NK-92 treated with Interleukin-12 subunit alpha and Interleukin-12 subunit beta, amount 100 ng/mL, for 24 hours (cell line): ENCODE results near the gene LTBP3.
A peak's percentile ranks its signal among the peaks of the same experiment; 100 is the strongest.
"Not testable (repeated sequence)": the region's sequence is repeated elsewhere in the genome, so short reads cannot be mapped to it uniquely, and the experiment has no call there.

Source experiments
- DNase-seq: peaks from one replicate; lab custom pipeline; 2025; lab: John Stamatoyannopoulos, UW

LTBP3 gene

DNA sequence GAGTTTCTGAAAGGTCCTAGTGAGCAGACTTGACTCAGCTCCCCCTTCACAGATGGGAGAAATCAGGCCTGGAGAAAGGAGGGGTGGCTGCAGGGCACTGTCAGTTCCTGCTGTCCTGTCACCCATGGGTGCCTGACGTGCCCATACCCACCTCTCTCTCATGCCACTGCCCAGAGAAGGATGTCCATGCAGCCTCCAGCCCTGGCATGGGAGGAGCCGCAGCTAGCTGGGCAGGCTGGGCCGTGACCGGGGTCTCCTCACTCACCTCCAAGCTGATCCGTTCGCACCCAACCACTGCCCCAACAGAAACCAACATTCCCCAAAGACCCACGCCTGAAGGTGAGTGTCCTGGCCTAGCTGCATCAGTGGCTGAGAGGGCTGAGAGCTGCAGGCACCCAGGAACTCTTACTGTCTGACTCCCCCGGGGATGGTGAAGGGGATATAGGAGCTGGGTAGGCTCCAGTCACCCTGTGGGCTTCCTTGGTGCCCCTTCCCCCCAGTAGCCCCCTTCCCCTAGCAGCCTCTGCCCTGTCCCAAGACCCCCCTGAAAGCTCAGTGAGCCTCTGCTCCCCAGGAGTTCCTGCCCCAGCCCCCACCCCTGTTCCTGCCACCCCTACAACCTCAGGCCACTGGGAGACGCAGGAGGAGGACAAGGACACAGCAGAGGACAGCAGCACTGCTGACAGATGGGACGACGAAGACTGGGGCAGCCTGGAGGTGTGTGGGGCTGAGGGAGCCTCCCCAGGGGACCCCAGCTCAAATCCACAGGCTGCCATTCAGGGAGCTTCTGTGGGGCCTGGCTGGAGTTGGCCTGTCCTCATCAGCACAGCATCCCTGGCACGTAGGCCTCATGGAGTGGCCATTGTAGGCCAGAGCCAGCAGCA, 21.5 kb downstream of the LTBP3 start:
- DNase-seq: no peak

DNA sequence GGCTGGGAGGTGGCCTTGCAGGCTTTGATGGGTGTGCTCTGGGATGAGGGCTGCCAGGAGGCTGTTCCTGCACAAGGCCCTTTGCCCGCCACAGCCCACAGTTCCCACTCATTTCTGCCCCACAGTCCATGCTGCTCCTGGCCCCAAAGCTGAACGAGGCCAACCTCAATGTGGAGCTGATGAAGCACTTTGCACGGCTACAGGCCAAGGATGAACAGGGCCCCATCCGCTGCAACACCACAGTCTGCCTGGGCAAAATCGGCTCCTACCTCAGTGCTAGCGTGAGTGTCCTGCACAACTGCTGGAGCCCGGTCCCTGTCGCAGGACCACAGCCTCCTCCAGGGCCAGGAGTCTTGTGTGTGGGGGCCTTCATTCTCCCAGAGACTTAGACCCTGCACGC, 23.1 kb downstream of the LTBP3 start:
- DNase-seq: no peak

DNA sequence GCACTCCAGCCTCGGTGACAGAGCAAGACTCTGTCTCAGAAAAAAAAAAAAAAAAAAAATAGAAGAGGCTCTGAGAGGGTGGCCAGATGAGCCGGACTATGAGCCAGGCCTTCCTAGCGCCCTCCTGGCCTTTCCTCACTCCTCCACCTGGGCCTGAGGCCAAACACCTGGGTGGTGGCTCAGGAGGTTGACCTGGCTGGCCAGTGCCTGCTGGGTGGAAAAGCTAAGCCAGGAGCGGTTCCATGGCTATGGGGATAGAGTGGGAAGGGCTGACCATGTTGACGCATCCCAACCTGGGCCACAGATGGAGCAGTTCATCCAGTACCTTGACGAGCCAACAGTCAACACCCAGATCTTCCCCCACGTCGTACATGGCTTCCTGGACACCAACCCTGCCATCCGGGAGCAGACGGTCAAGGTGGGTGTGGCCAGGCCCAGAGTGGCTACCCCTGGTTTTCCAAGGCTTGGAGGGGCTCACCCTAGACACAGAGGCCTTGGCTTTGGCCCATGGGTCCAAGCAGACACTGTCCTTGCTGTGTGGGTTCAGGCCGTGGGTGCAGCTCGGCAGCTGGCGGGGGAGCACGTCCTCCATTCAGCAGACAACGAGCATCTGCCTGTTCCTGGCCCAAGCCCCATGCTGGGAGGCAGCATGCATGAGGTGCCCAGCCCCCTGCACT, 25.6 kb downstream of the LTBP3 start:
- DNase-seq: no peak

DNA sequence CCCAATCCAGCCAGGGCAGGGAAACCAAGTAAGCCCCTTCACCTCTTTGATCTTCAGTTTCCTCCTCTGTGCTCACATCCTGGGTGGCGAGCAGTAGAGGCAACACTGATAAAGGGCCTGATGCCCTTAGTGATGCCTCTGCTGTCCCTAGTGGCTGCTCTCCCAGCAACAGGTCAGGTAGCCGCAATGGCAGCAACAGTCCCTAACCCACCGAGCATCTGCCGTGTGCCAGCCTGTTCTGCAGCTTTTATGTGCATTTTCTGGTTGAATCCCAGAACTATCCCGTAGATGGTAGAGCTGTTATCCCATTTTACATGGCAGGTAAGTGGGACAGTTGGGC, 28.0 kb downstream of the LTBP3 start:
- DNase-seq: no peak

DNA sequence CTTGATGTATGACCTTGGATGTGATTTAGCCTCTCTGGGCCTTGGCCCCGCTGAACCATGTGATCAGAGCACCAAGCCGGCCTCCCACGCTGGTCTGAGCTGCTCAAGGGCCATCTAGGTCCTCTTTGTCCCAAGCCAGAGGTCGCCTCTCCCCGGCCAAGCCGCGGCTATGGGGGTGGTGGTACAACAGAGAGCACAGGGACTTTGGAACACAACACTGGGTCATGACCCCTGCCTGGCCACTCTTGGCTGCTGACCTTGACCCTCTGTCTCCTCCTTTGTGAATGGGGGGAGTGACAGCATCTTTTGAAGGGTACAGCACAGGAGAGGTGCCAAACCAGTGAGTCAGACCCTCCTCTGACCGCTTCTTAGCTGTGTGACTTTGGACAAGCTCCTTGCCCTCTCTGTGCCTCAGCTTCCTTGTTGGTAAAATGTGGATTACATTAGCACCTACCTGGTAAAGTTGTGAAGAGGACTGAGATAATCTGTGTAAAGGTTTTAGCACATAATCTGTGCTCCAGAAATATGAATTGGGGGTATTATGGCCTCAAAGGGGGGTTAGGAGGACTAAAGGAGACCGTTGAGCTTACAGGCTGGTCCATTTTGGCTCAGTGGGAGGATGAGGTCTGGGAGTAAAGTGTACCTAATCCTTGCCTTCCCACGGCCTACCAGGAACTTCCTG, 28.5 kb downstream of the LTBP3 start:
- DNase-seq: no peak

DNA sequence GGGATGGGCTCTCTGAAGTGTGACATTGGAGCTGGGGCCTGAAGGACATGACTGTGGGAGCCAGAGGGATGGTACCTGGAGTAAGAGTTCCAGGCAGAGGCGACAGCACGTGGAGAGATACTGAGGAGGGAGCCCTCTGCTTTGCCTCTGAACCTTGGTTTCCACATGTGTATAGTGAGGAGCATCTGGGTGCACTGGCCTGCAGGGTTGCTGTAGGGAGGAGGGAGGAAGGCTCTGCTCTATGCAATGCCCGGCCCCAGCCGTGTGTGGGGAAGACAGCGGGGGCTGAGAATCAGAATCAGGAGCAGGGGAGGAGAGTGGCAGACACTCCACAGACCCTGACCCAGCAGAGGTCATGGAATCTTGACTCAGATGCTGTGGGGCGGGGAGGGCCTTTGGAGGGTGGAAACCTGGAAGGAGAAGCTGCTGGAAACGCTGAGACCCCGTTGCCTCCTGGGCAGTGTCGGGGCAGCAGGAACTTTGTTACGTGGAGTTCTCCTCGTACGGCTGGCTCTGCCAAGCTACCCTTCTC, 29.3 kb downstream of the LTBP3 start:
- no peak for DNase-seq

DNA sequence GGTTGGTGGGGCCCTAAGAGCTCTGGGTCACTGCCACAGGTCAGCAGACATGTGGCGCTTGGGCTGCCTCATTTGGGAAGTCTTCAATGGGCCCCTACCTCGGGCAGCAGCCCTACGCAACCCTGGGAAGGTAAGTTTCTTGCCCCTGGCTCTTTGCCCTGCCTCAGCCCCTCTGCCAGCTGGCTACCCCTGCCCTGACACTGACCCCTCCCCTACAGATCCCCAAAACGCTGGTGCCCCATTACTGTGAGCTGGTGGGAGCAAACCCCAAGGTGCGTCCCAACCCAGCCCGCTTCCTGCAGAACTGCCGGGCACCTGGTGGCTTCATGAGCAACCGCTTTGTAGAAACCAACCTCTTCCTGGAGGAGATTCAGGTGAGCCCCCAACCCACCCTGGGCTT, 31.4 kb downstream of the LTBP3 start:
- DNase-seq: no peak

DNA sequence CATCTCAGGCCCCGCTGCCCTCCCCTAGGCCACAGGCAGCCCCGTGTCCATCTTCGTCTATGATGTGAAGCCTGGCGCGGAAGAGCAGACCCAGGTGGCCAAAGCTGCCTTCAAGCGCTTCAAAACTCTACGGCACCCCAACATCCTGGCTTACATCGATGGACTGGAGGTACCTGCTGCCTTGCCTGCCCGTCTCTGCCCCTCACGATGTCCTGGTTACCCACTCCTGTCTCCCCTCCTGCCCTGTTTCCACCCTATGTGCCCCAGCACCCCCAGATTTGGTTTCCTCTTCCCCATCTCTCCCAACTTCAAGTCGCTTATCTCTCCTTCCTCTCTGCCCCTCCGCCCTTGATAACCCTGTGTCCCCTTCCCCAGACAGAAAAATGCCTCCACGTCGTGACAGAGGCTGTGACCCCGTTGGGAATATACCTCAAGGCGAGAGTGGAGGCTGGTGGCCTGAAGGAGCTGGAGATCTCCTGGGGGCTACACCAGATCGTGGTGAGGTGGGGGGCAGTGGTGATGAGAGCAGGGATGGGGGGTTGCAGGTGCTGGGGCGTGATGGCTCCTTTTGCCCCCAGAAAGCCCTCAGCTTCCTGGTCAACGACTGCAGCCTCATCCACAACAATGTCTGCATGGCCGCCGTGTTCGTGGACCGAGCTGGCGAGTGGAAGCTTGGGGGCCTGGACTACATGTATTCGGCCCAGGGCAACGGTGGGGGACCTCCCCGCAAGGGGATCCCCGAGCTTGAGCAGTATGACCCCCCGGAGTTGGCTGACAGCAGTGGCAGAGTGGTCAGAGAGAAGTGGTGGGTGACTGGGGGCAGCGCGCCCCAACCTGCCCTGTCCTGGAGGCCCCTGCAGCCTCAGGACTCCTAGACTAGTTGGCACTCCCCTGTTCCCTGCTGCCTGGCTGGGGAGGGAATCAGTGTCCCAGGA, 32.3 kb downstream of the LTBP3 start:
- DNase-seq: no peak

DNA sequence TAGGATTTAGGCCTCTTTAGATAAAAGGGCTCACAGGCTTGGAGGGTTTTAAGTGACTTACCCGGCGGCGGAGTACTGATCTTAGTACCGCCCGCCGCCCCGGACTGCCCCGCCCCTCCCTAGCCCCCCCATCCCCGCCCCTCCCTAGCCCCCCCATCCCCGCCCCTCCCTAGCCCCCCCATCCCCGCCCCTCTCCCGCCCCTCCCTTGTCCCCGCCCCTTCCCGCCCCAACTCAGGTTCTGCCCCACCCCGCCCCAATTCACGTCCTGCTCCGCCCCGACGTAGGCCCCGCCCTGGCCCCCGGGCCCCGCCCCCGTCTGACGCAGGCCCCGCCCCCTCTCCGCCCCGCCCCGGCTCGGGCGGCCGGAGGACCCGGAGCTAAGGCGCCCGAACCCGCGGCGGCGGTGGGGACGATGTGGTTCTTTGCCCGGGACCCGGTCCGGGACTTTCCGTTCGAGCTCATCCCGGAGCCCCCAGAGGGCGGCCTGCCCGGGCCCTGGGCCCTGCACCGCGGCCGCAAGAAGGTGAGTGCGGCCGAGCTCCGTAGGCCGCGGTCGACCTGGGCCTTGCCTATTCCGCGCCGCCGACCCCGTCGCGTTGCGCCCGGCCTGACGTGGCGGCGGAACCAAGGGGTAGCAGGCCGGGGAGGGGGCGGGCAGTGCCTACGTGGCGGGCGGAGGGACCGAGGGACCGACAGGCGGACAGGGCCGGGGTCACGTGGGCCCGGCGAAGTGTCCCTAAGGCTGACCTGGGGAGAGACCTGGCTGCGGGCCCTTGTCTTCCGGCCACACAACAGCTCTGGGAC, 33.2 kb downstream of the LTBP3 start, which contains the start of gene SCYL1:
Gene SCYL1, plus strand, starts transcription at position 343 of the 805 bp plus-strand sequence. Its CDS starts 71 bp downstream, at position 414.
- DNase-seq: peak; percentile 75

DNA sequence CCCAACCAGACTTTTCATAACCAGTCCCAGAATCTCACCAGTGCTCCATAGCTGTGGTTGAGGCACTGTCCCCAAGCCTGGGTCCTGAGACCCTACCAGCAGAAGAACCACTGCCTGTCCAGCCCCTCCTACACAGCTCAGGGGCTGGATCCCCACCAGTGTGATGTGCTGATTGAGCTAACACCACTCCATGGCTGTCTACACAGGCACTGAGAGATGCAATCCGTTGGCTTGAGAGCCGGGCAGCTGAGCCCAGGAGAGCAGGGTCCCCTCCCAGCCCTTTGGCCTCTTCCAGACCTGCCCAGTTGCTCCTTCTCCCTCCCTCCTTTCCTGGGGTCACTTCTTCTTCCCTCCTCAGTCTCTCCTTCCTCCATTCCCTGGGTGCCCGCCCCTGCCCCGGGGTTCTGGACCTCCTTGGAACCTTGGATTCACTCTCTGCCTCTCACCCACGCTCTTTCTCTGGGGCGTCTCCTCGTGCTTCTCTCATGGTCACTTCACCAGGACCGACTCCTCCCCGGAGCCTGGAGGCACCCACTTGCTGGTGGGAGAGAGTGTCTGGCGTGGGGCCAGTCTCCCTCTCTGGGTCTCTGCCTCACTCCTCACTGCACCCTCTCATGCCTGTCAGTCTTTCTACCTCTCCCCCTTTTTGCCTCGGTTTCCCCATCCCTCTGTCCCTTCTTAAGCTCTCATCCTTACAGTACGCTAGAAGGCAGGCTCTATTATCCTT, 34.0 kb downstream of the LTBP3 start:
- DNase-seq: no peak

DNA sequence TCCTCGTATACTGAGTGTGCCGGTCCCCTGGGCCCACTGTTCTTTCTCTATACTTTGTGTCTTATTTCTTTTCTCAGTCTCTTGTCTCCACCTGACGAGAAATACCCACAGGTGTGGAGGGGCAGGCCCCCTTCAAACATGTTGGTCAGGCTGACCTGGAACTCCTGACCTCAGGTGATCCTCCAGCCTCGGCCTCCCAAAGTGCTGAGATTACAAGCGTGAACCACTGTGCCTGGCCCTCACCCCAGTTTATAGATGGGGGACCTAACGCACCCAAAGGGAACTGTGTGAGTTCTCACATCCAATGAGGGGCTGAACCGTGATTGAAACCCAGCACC, 34.6 kb downstream of the LTBP3 start:
- DNase-seq: not testable (repeated sequence)

DNA sequence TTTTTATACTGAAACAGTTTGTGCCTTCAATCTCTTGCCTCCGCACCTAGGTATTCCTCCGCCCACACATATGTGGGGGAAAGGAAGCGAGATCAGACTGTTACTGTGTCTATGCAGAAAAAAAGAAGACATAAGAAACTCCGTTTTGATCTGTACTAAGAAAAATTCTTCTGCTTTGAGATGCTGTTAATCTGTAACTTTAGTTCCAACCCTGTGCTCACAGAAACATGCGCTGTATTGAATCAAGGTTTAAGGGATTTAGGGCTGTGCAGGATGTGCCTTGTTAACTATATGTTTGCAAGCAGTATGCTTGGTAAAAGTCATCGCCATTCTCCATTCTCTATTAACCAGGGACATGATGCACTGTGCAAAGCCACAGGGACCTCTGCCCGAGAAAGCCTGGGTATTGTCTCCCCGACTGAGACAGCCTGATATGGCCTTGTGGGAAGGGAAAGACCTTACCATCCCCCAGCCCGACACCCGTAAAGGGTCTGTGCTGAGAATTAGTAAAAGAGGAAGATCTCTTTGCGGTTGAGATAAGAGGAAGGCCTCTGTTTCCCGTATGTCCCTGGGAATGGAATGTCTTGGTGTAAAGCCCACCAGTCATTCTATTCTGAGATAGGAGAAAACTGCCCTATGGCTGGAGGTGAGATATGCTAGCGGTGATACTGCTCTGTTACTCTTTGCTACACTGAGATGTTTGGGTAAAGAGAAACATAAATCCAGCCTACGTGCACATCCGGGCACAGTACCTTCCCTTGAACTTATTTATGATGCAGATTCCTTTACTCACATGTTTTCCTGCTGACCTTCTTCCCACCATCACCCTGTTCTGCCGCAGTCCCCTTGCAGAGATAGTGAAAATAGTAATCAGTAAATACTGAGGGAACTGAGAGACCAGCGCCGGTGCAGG, 35.2 kb downstream of the LTBP3 start:
- not testable (repeated sequence) for DNase-seq

DNA sequence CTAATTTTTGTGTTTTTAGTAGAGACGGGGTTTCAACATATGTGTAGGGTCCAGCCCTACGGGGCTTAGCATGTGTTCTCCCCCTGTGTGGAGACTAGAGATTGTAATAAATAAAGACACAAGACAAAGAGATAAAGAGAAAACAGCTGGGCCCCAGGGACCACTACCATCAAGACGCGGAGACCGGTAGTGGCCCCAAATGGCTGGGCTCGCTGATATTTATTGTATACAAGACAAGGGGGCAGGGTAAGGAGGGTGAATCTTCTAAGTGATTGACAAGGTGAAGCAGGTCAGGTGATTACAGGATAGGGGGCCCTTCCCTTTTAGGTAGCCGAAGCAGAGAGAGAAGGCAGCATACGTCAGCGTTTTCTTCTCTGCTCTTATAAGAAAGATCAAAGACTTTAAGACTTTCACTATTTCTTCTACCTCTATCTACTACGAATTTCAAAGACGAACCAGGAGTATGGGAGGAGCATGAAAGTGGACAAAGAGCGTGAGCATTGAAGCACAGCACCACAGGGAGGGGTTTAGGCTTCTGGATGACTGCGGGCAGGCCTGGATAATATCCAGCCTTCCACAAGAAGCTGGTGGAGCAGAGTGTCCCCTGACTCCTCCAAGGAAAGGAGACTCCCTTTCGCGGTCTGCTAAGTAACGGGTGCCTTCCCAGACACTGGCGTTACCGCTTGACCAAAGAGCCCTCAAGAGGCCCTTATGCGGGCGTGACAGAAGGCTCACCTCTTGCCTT, 36.2 kb downstream of the LTBP3 start:
- DNase-seq: not testable (repeated sequence)

DNA sequence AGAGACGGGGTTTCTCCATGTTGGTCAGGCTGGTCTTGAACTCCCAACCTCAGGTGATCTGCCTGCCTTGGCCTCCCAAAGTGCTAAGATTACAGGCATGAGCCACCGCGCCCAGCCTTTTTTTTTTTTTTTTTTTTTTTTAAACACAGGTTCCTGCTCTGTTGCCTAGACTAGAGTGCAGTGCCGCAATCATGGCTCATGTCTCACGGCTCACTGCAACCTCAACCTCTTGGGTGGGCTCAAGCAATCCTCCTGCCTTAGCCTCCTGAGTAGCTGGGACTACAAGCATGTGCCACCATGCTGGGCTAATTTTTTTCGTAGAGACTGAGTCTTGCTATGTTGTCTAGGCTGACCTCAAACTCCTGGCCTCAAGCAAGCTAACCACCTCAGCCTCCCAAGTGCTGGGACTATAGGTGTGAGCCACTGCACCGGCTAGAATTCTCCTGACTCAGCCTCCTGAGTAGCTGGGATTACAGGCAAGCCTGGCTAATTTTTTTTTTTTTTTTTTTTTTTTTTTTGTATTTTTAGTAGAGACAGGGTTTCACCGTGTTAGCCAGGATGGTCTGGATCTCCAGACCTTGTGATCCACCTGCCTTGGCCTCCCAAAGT, 39.1 kb downstream of the LTBP3 start:
- not testable (repeated sequence) for DNase-seq

DNA sequence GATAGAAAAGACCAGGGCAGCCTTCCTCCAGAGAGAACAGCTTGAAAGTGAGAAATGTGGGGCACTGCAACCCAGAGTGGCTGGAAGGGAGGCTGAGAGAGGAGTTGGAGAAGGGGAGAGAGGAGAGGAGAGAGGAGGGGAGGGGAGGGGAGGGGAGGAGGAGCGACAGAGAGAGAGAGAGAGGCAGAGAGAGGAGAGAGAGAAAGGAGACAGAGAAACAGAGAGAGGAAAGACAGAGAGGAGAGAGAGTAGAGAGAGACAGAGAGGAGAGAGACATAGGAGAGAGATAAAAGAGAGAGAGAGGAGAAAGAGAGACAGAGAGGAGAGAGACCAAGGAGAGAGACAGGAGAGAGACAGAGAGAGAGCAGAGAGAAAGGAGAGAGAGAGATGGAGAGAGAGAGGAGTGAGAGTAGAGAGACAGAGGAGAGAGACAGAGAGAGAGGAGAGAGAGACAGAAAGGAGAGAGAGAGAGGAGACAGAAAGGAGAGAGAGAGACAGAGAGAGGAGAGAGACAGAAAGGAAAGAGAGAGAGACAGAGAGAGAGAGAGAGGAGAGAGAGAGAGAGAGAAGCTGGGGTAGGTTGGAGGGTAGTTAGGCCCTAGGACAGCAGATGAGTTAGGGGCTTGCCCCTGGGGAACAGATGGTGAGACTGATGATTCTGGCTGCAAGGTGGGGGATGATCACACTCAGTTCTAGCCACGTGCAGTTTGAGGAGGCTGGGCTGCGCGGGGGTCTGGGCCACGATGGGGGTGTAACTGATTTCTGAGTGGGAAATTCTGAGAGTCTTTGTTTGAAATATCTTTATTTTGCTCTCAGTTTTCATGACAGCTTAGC, 41.8 kb downstream of the LTBP3 start:
- DNase-seq: no peak

DNA sequence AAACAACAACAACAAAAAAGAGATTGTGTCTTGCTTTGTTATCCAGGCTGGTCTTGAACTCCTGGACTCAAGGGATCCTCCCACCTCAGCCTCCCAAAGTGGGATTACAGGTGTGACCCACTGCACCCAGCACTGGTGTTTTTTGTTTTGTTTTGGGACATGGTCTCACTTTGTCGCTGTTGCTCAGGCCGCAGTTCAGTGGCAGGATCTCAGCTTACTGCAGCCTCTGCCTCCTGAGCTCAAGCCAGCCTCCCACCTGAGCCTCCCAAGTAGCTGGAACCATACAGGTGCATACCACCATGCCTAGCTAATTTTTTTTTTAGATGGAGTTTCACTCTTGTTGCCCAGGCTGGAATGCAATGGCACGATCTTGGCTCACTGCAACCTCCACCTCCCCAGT, 45.8 kb downstream of the LTBP3 start:
- not testable (repeated sequence) for DNase-seq
